Stimulated activated naive CD8-positive, alpha-beta T cell treated with anti-CD3 and anti-CD28 coated beads, Interleukin-15, amount 100 ng/mL, for 72 hours (primary cell): ENCODE data around the gene PLPP3.
A peak's percentile ranks its signal among the peaks of the same experiment; 100 is the strongest.
"Not testable (repeated sequence)": the region's sequence is repeated elsewhere in the genome, so short reads cannot be mapped to it uniquely, and the experiment has no call there.

Source experiments
- ATAC-seq: fragments of 150-1000 bp; cut with Tn5 transposase; 2 replicates; pipeline ENCODE4 v1.10.0; 2021; ENCODE audit warnings: mild to moderate bottlenecking, moderate library complexity
- DNase-seq, 2 donors: peaks; one replicate each; pipeline ENCODE4 v3.0.0; 2021 to 2022
- H3K27ac Mint-ChIP-seq, 2 donors: one replicate each; pipeline ENCODE4 v1.8.0; 2022; ENCODE audit warnings: mild to moderate bottlenecking in 2 of 2, mixed read lengths in 2 of 2, moderate library complexity in 2 of 2
- H3K27me3 Mint-ChIP-seq: one replicate; pipeline ENCODE4 v1.8.0; 2022; ENCODE audit warnings: mixed read lengths
- H3K4me1 Mint-ChIP-seq: one replicate; pipeline ENCODE4 v1.8.0; 2022; ENCODE audit warnings: mild to moderate bottlenecking, mixed read lengths
- H3K4me3 Mint-ChIP-seq, 2 donors: one replicate each; pipeline ENCODE4 v1.8.0; 2022; ENCODE audit warnings: mild to moderate bottlenecking in 2 of 2, mixed read lengths in 2 of 2, moderate library complexity in 1 of 2
- H3K9me3 Mint-ChIP-seq, 2 donors: one replicate each; pipeline ENCODE4 v1.8.0; 2022; ENCODE audit warnings: mixed read lengths in 2 of 2

PLPP3 gene

GRCh38 chr1:56578963-56579875 is at the start of gene PLPP3:
Gene PLPP3, minus strand, starts transcription at chr1:56579563. Its CDS starts 547 bp downstream, at chr1:56579016.
- H3K4me1 Mint-ChIP-seq = peaks cover 15% of the 10 kb centered on the region
- H3K4me3 Mint-ChIP-seq = peak within 1 kb of the TSS; percentile 69 to 84
- ATAC-seq (peak; percentile 69), DNase-seq (peak in 1 of 2 donors; percentile 4)
- H3K27me3 Mint-ChIP-seq = peaks cover 46% of the 10 kb centered on the region
- H3K27ac Mint-ChIP-seq = peak within 1 kb of the TSS in 1 of 2 donors; percentile 74
- no peaks in the 10 kb centered on the region for H3K9me3 Mint-ChIP-seq

DNA sequence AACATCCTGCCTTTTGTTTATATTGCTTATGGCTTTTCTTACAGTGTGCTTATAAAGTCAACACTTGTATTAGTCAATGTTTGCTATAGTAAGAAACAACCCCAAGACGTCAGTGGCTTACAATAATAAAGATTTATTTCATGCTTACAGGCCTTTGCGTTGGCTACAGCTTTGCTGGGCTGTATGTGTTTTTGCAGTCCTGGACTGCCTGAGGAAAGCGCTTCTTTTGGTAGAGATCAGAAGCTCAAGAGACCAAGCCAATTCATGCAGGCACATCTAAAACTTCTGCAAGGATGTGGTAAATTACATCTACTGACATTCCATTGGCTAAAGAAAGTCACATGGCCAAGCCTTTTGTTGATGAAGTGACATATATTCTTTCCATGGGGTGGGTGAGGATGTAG is 48.3 kb upstream of the PLPP3 start:
- Mint-ChIP-seq H3K9me3 (peaks cover 0 to 8% of the 10 kb centered on the region in 2 donors), H3K27me3 (no peaks in the 10 kb centered on the region), H3K4me3 (no peak overlapping the region), H3K4me1 (no peaks in the 10 kb centered on the region), H3K27ac (no peak overlapping the region)
- DNase-seq (no peak), ATAC-seq (no peak)

GRCh38 chr1:56627019-56627635 is 47.8 kb upstream of the PLPP3 start:
- Mint-ChIP-seq H3K27ac (no peak overlapping the region), H3K9me3 (peaks cover 0 to 12% of the 10 kb centered on the region in 2 donors), H3K4me1 (no peaks in the 10 kb centered on the region), H3K27me3 (no peaks in the 10 kb centered on the region), H3K4me3 (no peak overlapping the region)
- DNase-seq (no peak), ATAC-seq (no peak)

- ATAC-seq (no peak), DNase-seq (no peak)
- peak overlapping the region in 1 of 2 donors; percentile 15 for H3K27ac Mint-ChIP-seq
Observed at GRCh38 chr1:56626546-56626945, 47.2 kb upstream of the PLPP3 start.

DNA sequence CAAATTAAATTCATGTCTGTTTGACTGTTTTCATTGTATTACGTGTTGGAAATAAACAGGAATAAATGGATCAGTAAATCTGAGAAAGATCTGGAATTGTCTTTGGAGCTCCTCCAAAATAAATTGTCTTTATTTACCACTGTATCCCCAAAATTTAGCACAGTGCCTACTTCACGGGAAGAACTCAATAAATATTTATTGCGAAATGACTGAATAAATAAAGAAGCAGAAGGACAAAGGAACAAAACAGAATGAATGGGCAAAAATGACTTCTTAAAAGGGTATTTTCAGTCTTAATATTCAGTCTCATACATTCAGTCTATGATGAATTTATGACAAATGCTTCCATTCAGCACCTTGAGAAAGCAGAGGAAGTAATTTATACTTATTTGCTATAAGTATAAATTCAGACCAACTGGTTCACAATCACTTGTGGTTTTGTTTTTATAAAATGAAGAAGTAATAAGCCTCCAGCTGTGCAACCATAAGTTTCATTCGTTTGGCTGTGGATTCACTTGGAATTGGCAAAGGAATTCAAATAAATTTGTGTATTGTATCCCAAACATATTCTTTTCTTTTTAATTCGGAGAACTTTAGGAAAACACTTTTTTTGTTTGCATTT is 46.6 kb upstream of the PLPP3 start:
- Mint-ChIP-seq H3K4me1 (no peaks in the 10 kb centered on the region), H3K9me3 (peaks cover 0 to 12% of the 10 kb centered on the region in 2 donors), H3K27me3 (no peaks in the 10 kb centered on the region), H3K4me3 (no peak overlapping the region), H3K27ac (no peak overlapping the region)
- no peak for ATAC-seq
- no peak for DNase-seq

More at GRCh38 chr1:56626546-56626945, 47.2 kb upstream of the PLPP3 start:
- H3K4me1 Mint-ChIP-seq = no peaks in the 10 kb centered on the region
- H3K4me3 Mint-ChIP-seq = no peak overlapping the region
- no peaks in the 10 kb centered on the region for H3K27me3 Mint-ChIP-seq
- H3K9me3 Mint-ChIP-seq = peaks cover 0 to 12% of the 10 kb centered on the region in 2 donors

DNA sequence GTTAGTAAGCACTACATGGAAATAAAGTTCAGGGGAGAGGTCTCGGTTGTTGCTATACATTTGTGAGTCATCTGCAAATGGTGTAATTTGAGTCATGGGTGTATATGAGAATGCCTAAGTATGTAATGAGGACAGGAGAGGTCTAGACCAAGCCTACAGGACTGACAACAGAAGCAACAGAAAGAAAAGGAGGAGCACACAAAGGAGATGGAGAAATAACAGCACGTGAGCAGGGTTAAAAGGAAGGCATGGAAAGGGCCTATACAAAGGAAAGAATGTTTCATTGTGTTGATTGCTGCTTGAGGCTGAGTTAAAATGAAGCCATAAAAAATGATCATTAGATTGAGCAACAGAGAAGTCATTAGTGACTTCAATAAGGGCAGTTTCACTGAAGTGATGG is 37.8 kb upstream of the PLPP3 start:
- no peak overlapping the region for H3K4me3 Mint-ChIP-seq
- no peaks in the 10 kb centered on the region for H3K4me1 Mint-ChIP-seq
- no peaks in the 10 kb centered on the region for H3K27me3 Mint-ChIP-seq
- H3K9me3 Mint-ChIP-seq = peaks cover 5 to 7% of the 10 kb centered on the region in 2 donors
- no peak for DNase-seq
- no peak overlapping the region for H3K27ac Mint-ChIP-seq
- no peak for ATAC-seq

GRCh38 chr1:56610770-56611169 is 31.4 kb upstream of the PLPP3 start:
- not testable (repeated sequence) for H3K4me3 Mint-ChIP-seq, H3K27me3 Mint-ChIP-seq, ATAC-seq, H3K4me1 Mint-ChIP-seq, DNase-seq
- peak overlapping the region in 1 of 2 donors; percentile 53 for H3K27ac Mint-ChIP-seq
- peaks cover 16 to 18% of the 10 kb centered on the region in 2 donors for H3K9me3 Mint-ChIP-seq

- not testable (repeated sequence) for H3K4me1 Mint-ChIP-seq, H3K4me3 Mint-ChIP-seq, H3K27ac Mint-ChIP-seq, DNase-seq, ATAC-seq
- Mint-ChIP-seq H3K9me3 (peaks cover 16 to 18% of the 10 kb centered on the region in 2 donors), H3K27me3 (peaks cover 14% of the 10 kb centered on the region)
Observed at GRCh38 chr1:56610097-56610496, 30.7 kb upstream of the PLPP3 start.

DNA sequence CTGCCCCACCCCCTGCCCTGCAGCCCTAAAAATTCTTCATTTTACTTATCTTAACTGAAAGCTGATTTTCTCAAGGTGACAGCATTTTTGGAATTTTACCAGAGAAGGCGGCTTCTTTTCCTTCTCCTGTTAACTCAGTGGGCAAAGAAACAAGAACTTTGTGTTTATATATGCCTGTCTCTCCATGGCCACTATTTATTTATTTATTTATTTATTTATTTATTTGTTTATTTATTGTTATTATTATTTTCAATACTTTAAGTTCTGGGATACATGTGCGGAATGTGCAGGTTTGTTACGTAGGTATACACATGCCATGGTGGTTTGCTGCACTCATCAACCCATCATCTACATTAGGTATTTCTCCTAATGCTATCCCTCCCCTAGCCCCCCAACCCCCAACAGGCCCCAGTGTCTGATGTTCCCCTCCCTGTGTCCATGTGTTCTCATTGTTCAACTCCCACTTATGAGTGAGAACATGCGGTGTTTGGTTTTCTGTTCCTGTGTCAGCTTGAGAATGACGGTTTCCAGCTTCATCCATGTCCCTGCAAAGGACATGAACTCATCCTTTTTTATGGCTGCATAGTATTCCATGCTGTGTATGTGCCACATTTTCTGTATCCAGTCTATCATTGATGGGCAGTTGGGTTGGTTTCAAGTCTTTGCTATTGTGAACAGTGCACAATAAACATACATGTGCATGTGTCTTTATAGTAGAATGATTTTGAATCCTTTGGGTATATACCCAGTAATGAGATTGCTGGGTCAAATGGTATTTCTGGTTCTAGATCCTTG is 16.2 kb upstream of the PLPP3 start:
- ATAC-seq, H3K4me1 Mint-ChIP-seq: not testable (repeated sequence)

DNA sequence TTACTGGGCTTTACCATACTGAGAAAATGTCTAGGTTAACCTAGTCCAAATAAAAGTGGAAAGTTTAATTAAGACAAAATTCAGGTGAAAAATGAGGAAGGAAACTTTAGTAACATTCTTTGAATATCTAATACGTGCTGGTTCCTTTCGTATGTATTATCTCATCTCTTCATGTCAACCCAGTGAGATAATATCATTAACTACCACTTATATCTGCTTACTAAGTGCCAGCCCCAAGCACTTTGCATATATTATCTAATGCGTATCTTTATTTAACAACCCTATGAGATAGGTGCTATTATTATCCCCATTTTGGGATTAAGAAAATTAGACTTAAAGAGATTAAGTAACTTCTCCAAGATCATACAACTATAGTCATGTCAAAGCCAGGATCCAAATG is 12.5 kb upstream of the PLPP3 start:
- Mint-ChIP-seq H3K27me3 (no peaks in the 10 kb centered on the region), H3K27ac (no peak overlapping the region), H3K4me3 (no peak overlapping the region), H3K9me3 (peaks cover 0 to 4% of the 10 kb centered on the region in 2 donors), H3K4me1 (no peaks in the 10 kb centered on the region)
- DNase-seq = no peak
- no peak for ATAC-seq

More for the DNA sequence above, 16.2 kb upstream of the PLPP3 start:
- H3K9me3 Mint-ChIP-seq, H3K27me3 Mint-ChIP-seq, H3K27ac Mint-ChIP-seq, H3K4me3 Mint-ChIP-seq, DNase-seq: not testable (repeated sequence)

GRCh38 chr1:56590520-56591011 is 11.2 kb upstream of the PLPP3 start:
- H3K27ac Mint-ChIP-seq = no peak overlapping the region

DNA sequence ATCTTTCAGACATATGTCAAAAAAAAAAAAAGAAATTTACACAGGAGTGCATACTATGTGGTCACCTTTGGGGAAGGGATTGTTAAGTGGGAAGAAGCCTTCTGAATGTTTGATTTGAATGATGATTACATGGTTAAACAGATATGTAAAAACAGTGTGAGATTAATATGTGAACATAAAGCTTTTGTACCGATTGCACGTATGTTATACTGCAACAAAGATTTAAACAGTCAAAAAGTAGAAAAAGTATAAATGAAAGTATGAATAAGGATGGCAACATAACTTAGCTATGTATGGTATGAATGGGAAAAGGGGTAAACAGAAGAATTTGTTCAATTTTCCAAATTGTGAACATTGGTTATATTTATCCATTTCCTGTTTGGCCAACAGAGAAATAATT is 10.0 kb upstream of the PLPP3 start:
- Mint-ChIP-seq H3K4me3 (no peak overlapping the region), H3K27me3 (no peaks in the 10 kb centered on the region), H3K27ac (no peak overlapping the region), H3K9me3 (peaks cover 0 to 4% of the 10 kb centered on the region in 2 donors), H3K4me1 (no peaks in the 10 kb centered on the region)
- no peak for ATAC-seq
- DNase-seq = no peak

More at GRCh38 chr1:56590520-56591011, 11.2 kb upstream of the PLPP3 start:
- no peaks in the 10 kb centered on the region for H3K27me3 Mint-ChIP-seq
- H3K9me3 Mint-ChIP-seq = peaks cover 0 to 4% of the 10 kb centered on the region in 2 donors
- no peaks in the 10 kb centered on the region for H3K4me1 Mint-ChIP-seq
- no peak overlapping the region for H3K4me3 Mint-ChIP-seq
- ATAC-seq (no peak), DNase-seq (no peak)

DNA sequence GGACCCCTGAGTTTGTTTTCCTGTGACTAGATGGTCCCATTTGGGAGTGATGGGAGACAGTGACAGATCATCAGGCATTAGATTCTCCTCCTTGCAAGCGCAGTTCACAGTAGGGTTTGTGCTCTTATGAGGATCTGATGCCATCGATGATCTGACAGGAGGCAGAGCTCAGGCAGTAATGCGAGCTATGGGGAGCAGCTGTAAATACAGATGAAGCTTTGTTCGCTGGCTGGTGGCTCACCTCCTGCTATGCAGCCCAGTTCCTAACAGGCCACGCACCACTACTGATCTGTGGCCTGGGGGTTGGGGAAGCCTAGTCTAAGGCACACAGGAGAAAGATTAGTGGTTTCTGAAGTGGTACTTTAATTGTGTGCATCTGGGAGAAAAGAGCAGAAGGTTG is 7.1 kb upstream of the PLPP3 start:
- no peak for DNase-seq
- Mint-ChIP-seq H3K4me3 (no peak overlapping the region), H3K27ac (peak overlapping the region in 1 of 2 donors; percentile 45), H3K27me3 (no peaks in the 10 kb centered on the region), H3K4me1 (no peaks in the 10 kb centered on the region), H3K9me3 (peaks cover 0 to 4% of the 10 kb centered on the region in 2 donors)
- ATAC-seq = no peak

DNA sequence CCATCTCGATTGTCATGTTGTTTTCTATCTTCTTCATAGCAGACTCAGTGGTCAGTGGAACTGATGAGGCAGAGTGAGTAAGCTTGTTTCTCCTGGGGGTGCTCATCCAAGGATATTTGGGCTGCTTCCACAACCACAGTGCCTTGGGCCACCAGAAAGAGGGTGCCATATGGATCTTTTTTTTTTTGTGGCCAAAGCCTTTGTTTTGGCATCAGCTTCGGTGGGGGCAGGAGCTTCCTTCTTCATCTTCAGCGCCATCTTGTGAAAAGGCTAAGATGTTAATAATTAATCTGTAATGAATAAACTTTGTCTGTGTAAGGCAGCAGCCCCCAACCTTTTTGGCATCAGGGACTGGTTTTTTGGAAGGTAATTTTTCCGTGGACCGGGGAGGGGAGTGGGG is 6.6 kb upstream of the PLPP3 start:
- Mint-ChIP-seq H3K4me3 (no peak overlapping the region), H3K9me3 (peaks cover 0 to 4% of the 10 kb centered on the region in 2 donors), H3K27ac (no peak overlapping the region), H3K27me3 (peaks cover 5% of the 10 kb centered on the region), H3K4me1 (no peaks in the 10 kb centered on the region)
- DNase-seq (no peak), ATAC-seq (no peak)
